ACC112 (cell line): ENCODE data around the gene IMP4.

ENCODE experiments used
- H2AFZ ChIP-seq: fragments of 200-600 bp; sonication (generic); one replicate; pipeline ENCODE4 v1.6.0; 2017; ENCODE audit warnings: antibody characterized with exemption, low read length; ENCODE audit not compliant: unreplicated experiment
- H3K27ac ChIP-seq: fragments of 200-600 bp; sonication (generic); 2 replicates; pipeline ENCODE4 v1.5.1; 2014; ENCODE audit warnings: low read depth, mild to moderate bottlenecking, antibody characterized with exemption, low read length, moderate library complexity
- H3K27me3 ChIP-seq: fragments of 200-600 bp; sonication (generic); 2 replicates; pipeline ENCODE4 v1.6.1; 2014; ENCODE audit warnings: mild to moderate bottlenecking, antibody characterized with exemption, low read length, moderate library complexity, mixed read lengths; ENCODE audit not compliant: insufficient read depth
- H3K36me3 ChIP-seq: fragments of 200-600 bp; sonication (generic); 2 replicates; pipeline ENCODE4 v1.6.1; 2016; ENCODE audit warnings: mild to moderate bottlenecking, antibody characterized with exemption, low read length, moderate library complexity, mixed read lengths; ENCODE audit not compliant: insufficient read depth
- H3K4me1 ChIP-seq: fragments of 200-600 bp; sonication (generic); one replicate; pipeline ENCODE4 v1.6.1; 2016; ENCODE audit warnings: low read length, mixed read lengths; ENCODE audit not compliant: insufficient read depth, unreplicated experiment, control insufficient read depth
- H3K4me3 ChIP-seq: fragments of 200-600 bp; sonication (generic); 2 replicates; pipeline ENCODE4 v1.5.1; 2014; ENCODE audit warnings: mild to moderate bottlenecking, low read depth, low read length
- H3K79me2 ChIP-seq: fragments of 200-600 bp; sonication (generic); one replicate; pipeline ENCODE4 v1.6.0; 2016; ENCODE audit warnings: low read length; ENCODE audit not compliant: control insufficient read depth, unreplicated experiment, insufficient read depth

The IMP4 gene

GRCh38 chr2:130378206-130378897, 35.7 kb downstream of the IMP4 start:
- Histone ChIP-seq H3K27ac (no peak overlapping the region), H2AFZ (no peak overlapping the region), H3K79me2 (peaks cover 34% of the 10 kb centered on the region), H3K4me1 (peaks cover 14% of the 10 kb centered on the region), H3K4me3 (no peak overlapping the region), H3K36me3 (peaks cover 14% of the 10 kb centered on the region; the same call in 1 of the 2 replicates), H3K27me3 (no peaks in the 10 kb centered on the region)

GRCh38 chr2:130378898-130379214, 36.2 kb downstream of the IMP4 start:
- Histone ChIP-seq H3K36me3 (peaks cover 14% of the 10 kb centered on the region; the same call in 1 of the 2 replicates), H3K4me3 (no peak overlapping the region), H3K4me1 (peaks cover 9% of the 10 kb centered on the region), H3K79me2 (peaks cover 29% of the 10 kb centered on the region), H3K27ac (no peak overlapping the region), H3K27me3 (no peaks in the 10 kb centered on the region), H2AFZ (no peak overlapping the region)

GRCh38 chr2:130380096-130380934, 37.6 kb downstream of the IMP4 start:
- no peak overlapping the region for H2AFZ ChIP-seq
- H3K27ac ChIP-seq = no peak overlapping the region
- H3K36me3 ChIP-seq = peaks cover 14% of the 10 kb centered on the region; the same call in 1 of the 2 replicates
- H3K27me3 ChIP-seq = no peaks in the 10 kb centered on the region
- peaks cover 23% of the 10 kb centered on the region for H3K79me2 ChIP-seq
- no peak overlapping the region for H3K4me3 ChIP-seq
- H3K4me1 ChIP-seq = no peaks in the 10 kb centered on the region

- H3K36me3 ChIP-seq = peaks cover 6% of the 10 kb centered on the region; the same call in 1 of the 2 replicates
- no peak overlapping the region for H3K4me3 ChIP-seq
- H3K4me1 ChIP-seq = no peaks in the 10 kb centered on the region
- H3K27me3 ChIP-seq = no peaks in the 10 kb centered on the region
- peaks cover 15% of the 10 kb centered on the region for H3K79me2 ChIP-seq
- no peak overlapping the region for H3K27ac ChIP-seq
- H2AFZ ChIP-seq = no peak overlapping the region
Observed at GRCh38 chr2:130381145-130381544, 38.4 kb downstream of the IMP4 start.

- H3K4me1 ChIP-seq = peaks cover 2% of the 10 kb centered on the region
- no peak overlapping the region for H3K4me3 ChIP-seq
- no peak overlapping the region for H3K27ac ChIP-seq
- H2AFZ ChIP-seq = no peak overlapping the region
- peaks cover 11% of the 10 kb centered on the region for H3K79me2 ChIP-seq
- H3K27me3 ChIP-seq = no peaks in the 10 kb centered on the region
- H3K36me3 ChIP-seq = peaks cover 1% of the 10 kb centered on the region; the same call in 1 of the 2 replicates
Observed at GRCh38 chr2:130381619-130382018, 38.9 kb downstream of the IMP4 start.

- H3K27ac ChIP-seq = no peak overlapping the region
- no peak overlapping the region for H3K4me3 ChIP-seq
- H3K27me3 ChIP-seq = no peaks in the 10 kb centered on the region
- no peak overlapping the region for H2AFZ ChIP-seq
- H3K4me1 ChIP-seq = peaks cover 5% of the 10 kb centered on the region
- H3K36me3 ChIP-seq = no peaks in the 10 kb centered on the region
- peaks cover 7% of the 10 kb centered on the region for H3K79me2 ChIP-seq
Observed at GRCh38 chr2:130382313-130382917, 39.7 kb downstream of the IMP4 start.

GRCh38 chr2:130385709-130386108, 43.0 kb downstream of the IMP4 start:
- Histone ChIP-seq H3K27me3 (no peaks in the 10 kb centered on the region), H3K36me3 (no peaks in the 10 kb centered on the region), H3K79me2 (no peaks in the 10 kb centered on the region), H3K27ac (no peak overlapping the region), H2AFZ (no peak overlapping the region), H3K4me1 (peaks cover 8% of the 10 kb centered on the region), H3K4me3 (no peak overlapping the region)

GRCh38 chr2:130387071-130387400, 44.3 kb downstream of the IMP4 start:
- no peak overlapping the region for H3K4me3 ChIP-seq
- no peaks in the 10 kb centered on the region for H3K79me2 ChIP-seq
- H3K27me3 ChIP-seq = no peaks in the 10 kb centered on the region
- no peak overlapping the region for H2AFZ ChIP-seq
- no peak overlapping the region for H3K27ac ChIP-seq
- H3K36me3 ChIP-seq = no peaks in the 10 kb centered on the region
- peaks cover 12% of the 10 kb centered on the region for H3K4me1 ChIP-seq

GRCh38 chr2:130387804-130388203, 45.1 kb downstream of the IMP4 start:
- Histone ChIP-seq H3K27me3 (no peaks in the 10 kb centered on the region), H3K4me1 (peaks cover 15% of the 10 kb centered on the region), H3K36me3 (no peaks in the 10 kb centered on the region), H3K27ac (no peak overlapping the region), H3K79me2 (no peaks in the 10 kb centered on the region), H3K4me3 (no peak overlapping the region), H2AFZ (no peak overlapping the region)

- H3K79me2 ChIP-seq = no peaks in the 10 kb centered on the region
- H3K36me3 ChIP-seq = no peaks in the 10 kb centered on the region
- H2AFZ ChIP-seq = no peak overlapping the region
- H3K4me1 ChIP-seq = peaks cover 15% of the 10 kb centered on the region
- no peak overlapping the region for H3K4me3 ChIP-seq
- H3K27me3 ChIP-seq = no peaks in the 10 kb centered on the region
- no peak overlapping the region for H3K27ac ChIP-seq
Observed at GRCh38 chr2:130388221-130388907, 45.7 kb downstream of the IMP4 start.
